SK-N-SH (cell line): Measurements from ENCODE around the gene RPP14. TPM values are rescaled to one million over a fixed set of nuclear protein-coding genes. Genes with fewer than 3 reads are reported as not detected.

Experiments
- CTCF ChIA-PET: fragments of 300-600, 350-600 bp; formaldehyde crosslinking; extraction: SDS; loops from one replicate; lab custom pipeline; 2021; lab: Yijun Ruan, JAX
- POLR2A ChIA-PET: fragments of 350-600 bp; sonication (Branson Sonifier 250); formaldehyde crosslinking; extraction: SDS; loops from one replicate; lab custom pipeline; 2020; ENCODE audit warnings: antibody characterized with exemption, inconsistent platforms; lab: Yijun Ruan, JAX
- DNase-seq: peaks from one replicate; pipeline ENCODE4 v3.0.0; 2012
- H2AFZ ChIP-seq: fragments of 200-600 bp; sonication (generic); 2 replicates; pipeline ENCODE4 v1.8.1; 2016; ENCODE audit warnings: antibody characterized with exemption, mild to moderate bottlenecking, low read depth
- H3F3A ChIP-seq: fragments of 200-600 bp; sonication (generic); replicated peaks from 2 replicates; pipeline ENCODE3; 2016; ENCODE audit warnings: antibody characterized with exemption, mild to moderate bottlenecking; ENCODE audit not compliant: insufficient read depth
- H3K27ac ChIP-seq, 2 experiments: fragments of 200-500 bp in 1 of 2; fragments of 200-600 bp in 1 of 2; sonication (Bioruptor generic) in 1 of 2; sonication (generic), shearing (Covaris generic) in 1 of 2; 2 replicates each; pipeline versions ENCODE4 v1.5.1 to v1.6.1; 2014 to 2016; ENCODE audit warnings: low read depth in 2 of 2, inconsistent platforms in 1 of 2, low read length in 1 of 2, mild to moderate bottlenecking in 1 of 2, mixed read lengths in 1 of 2
- H3K27me3 ChIP-seq: fragments of 200-600 bp; sonication (generic), shearing (Covaris generic); 2 replicates; pipeline ENCODE4 v1.6.1; 2016; ENCODE audit warnings: mixed run types; ENCODE audit not compliant: insufficient read depth
- H3K36me3 ChIP-seq, 2 experiments: fragments of 200-500 bp in 1 of 2; fragments of 200-600 bp in 1 of 2; sonication (Bioruptor generic) in 1 of 2; sonication (generic) in 1 of 2; replicated peaks in 1 of 2; 2 replicates each; pipeline versions ENCODE3 to v1.5.1; 2014 to 2016; ENCODE audit warnings: low read length in 1 of 2, mild to moderate bottlenecking in 1 of 2; ENCODE audit not compliant: insufficient read depth in 2 of 2, control insufficient read depth in 1 of 2
- H3K4me1 ChIP-seq, 2 experiments: fragments of 200-500 bp in 1 of 2; fragments of 200-600 bp in 1 of 2; sonication (Bioruptor generic) in 1 of 2; sonication (generic), shearing (Covaris generic) in 1 of 2; 2 replicates each; pipeline versions ENCODE4 v1.5.1 to v1.6.1; 2014 to 2016; ENCODE audit warnings: low read depth in 1 of 2, low read length in 1 of 2, mixed run types in 1 of 2; ENCODE audit not compliant: insufficient read depth in 2 of 2, control insufficient read depth in 1 of 2
- H3K4me2 ChIP-seq: fragments of 200-600 bp; sonication (generic), shearing (Covaris generic); 2 replicates; pipeline ENCODE4 v1.6.1; 2017; ENCODE audit warnings: mixed run types
- H3K4me3 ChIP-seq, 2 experiments: fragments of 200-500 bp in 1 of 2; fragments of 200-600 bp in 1 of 2; sonication (Bioruptor generic) in 1 of 2; sonication (generic), shearing (Covaris generic) in 1 of 2; 2 replicates each; pipeline versions ENCODE4 v1.5.1 to v1.8.1; 2014 to 2016; ENCODE audit warnings: low read depth in 2 of 2, inconsistent platforms in 1 of 2, low read length in 1 of 2, mild to moderate bottlenecking in 1 of 2, mixed read lengths in 1 of 2, moderate library complexity in 1 of 2
- H3K79me2 ChIP-seq: fragments of 200-600 bp; sonication (generic); 2 replicates; pipeline ENCODE4 v1.8.1; 2017; ENCODE audit warnings: mild to moderate bottlenecking; ENCODE audit not compliant: insufficient read depth
- H3K9ac ChIP-seq: fragments of 200-600 bp; sonication (generic); 2 replicates; pipeline ENCODE4 v1.6.1; 2017; ENCODE audit warnings: mixed run types
- H3K9me2 ChIP-seq: fragments of 200-600 bp; sonication (generic); 2 replicates; pipeline ENCODE4 v1.6.1; 2017; ENCODE audit warnings: mixed run types
- H3K9me3 ChIP-seq: fragments of 200-600 bp; sonication (generic); 2 replicates; pipeline ENCODE4 v1.6.1; 2017; ENCODE audit warnings: mixed run types, mild to moderate bottlenecking, moderate library complexity
- H4K20me1 ChIP-seq: fragments of 200-600 bp; sonication (generic); 2 replicates; pipeline ENCODE4 v1.6.1; 2017; ENCODE audit warnings: mild to moderate bottlenecking, mixed run types; ENCODE audit not compliant: insufficient read depth
- CTCF ChIP-seq: fragments of 200-600 bp; sonication (generic); IDR thresholded peaks from 2 replicates; pipeline ENCODE4 v1.6.1; 2017; ENCODE audit warnings: antibody characterized with exemption, mild to moderate bottlenecking, moderate library complexity
- FOSL2 ChIP-seq: IDR thresholded peaks from 2 replicates; pipeline ENCODE4 v1.4.0; 2012; ENCODE audit warnings: low read depth, mild to moderate bottlenecking, moderate library complexity, borderline replicate concordance
- FOXJ3 ChIP-seq: sonication (generic); formaldehyde crosslinking; IDR thresholded peaks from 2 replicates; pipeline ENCODE4 v1.5.1; 2020; ENCODE audit warnings: mild to moderate bottlenecking, missing genetic modification reagents
- FOXM1 ChIP-seq: IDR thresholded peaks from 2 replicates; pipeline ENCODE4 v1.4.0; 2012; ENCODE audit warnings: low read depth, mild to moderate bottlenecking
- GATA2 ChIP-seq: sonication (generic); formaldehyde crosslinking; IDR thresholded peaks from 2 replicates; pipeline ENCODE4 v1.5.0; 2020; ENCODE audit warnings: mild to moderate bottlenecking, missing genetic modification reagents
- MEF2A ChIP-seq: IDR thresholded peaks from 2 replicates; pipeline ENCODE4 v1.4.0; 2012; ENCODE audit warnings: low read depth, borderline replicate concordance
- RXRA ChIP-seq: IDR thresholded peaks from 2 replicates; pipeline ENCODE4 v1.4.0; 2012; ENCODE audit warnings: low read depth, mild to moderate bottlenecking, borderline replicate concordance
- SIN3A ChIP-seq: IDR thresholded peaks from 2 replicates; pipeline ENCODE4 v1.6.1; 2012; ENCODE audit warnings: low read depth, mild to moderate bottlenecking, low read length, moderate library complexity, borderline replicate concordance
- TCF12 ChIP-seq: IDR thresholded peaks from 2 replicates; pipeline ENCODE4 v1.4.0; 2012
- TEAD4 ChIP-seq: IDR thresholded peaks from 2 replicates; pipeline ENCODE4 v1.4.0; 2012; ENCODE audit warnings: mild to moderate bottlenecking, borderline replicate concordance; ENCODE audit not compliant: insufficient read depth
- ZBTB33 ChIP-seq: IDR thresholded peaks from 2 replicates; pipeline ENCODE4 v1.4.0; 2012; ENCODE audit warnings: low read depth, borderline replicate concordance
- WGBS: methylation state at CpG from one replicate; pipeline ENCODE4 v1.1.6; 2017; ENCODE audit warnings: low lambda C conversion rate; 5-methylcytosine and 5-hydroxymethylcytosine counted together
- polyA plus RNA-seq, 3 experiments: library from polyadenylated mRNA; depleted of rRNA; stranded (reverse); fragments of >200 nt; gene quantifications; 2 replicates each; pipeline ENCODE4 v1.2.3, GENCODE V29; 2012
- TF ChIP-seq, protein P1 (sequence below): IDR thresholded peaks from 2 replicates; pipeline ENCODE4 v1.6.1; 2012; ENCODE audit warnings: mild to moderate bottlenecking, low read depth, low read length, moderate library complexity
- TF ChIP-seq, protein P2 (sequence below): fragments of 150-350 bp; IDR thresholded peaks from 2 replicates; pipeline ENCODE4 v1.6.1; 2017; ENCODE audit warnings: antibody characterized with exemption, low read length, low read depth, borderline replicate concordance
- TF ChIP-seq, protein P3 (sequence below): IDR thresholded peaks from 2 replicates; pipeline ENCODE4 v1.4.0; 2012; ENCODE audit warnings: low read depth, borderline replicate concordance

Gene RPP14
- polyA plus RNA-seq, 1 of the 3 experiments (the other 2 are of a cell fraction), result 8.3 TPM

DNA sequence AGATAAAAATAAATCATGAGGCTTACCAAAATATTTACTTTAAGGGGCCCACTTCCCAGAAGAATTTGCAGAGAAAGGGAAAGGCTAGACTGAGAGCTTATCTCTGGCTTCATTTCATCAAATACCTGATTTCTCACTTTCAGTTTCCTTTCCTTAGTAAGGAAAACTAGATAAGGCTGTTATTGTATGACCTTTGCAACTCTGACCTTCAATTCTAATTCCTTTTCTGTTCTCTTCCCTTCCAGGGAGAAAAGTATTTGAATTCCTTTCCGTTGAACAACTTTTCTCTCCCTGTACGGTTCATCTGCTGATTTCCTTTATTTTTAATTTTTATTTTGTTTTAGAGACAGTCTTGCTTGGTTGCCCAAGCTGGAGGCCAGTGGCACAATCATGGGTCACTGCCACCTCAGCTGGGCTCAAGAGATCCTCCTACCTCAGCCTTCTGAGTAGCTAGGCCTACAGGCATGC is 19.5 kb downstream of the RPP14 start:
- H3K9me3 ChIP-seq, result no peaks in the 10 kb centered on the region
- DNase-seq, result no peak
- H3K4me2 ChIP-seq, result 0 out of 2 replicates have a peak overlapping the region, but pooled peaks have one; percentile 8
- no peaks in the 10 kb centered on the region for H4K20me1 ChIP-seq
- ChIA-PET CTCF (interaction anchor here (1.7 to 3.5 kb wide), 3 partner anchors 19 to 305 kb away, joined by 7 to 17 read pairs (median 7); partner anchors contain the start of genes HTD2 and RPP14), POLR2A (interaction anchor here (1.1 kb wide), 1 partner anchor 19 kb away, joined by 3 read pairs; the partner anchor contains the start of genes HTD2 and RPP14)
- TF ChIP-seq, protein P1, sequence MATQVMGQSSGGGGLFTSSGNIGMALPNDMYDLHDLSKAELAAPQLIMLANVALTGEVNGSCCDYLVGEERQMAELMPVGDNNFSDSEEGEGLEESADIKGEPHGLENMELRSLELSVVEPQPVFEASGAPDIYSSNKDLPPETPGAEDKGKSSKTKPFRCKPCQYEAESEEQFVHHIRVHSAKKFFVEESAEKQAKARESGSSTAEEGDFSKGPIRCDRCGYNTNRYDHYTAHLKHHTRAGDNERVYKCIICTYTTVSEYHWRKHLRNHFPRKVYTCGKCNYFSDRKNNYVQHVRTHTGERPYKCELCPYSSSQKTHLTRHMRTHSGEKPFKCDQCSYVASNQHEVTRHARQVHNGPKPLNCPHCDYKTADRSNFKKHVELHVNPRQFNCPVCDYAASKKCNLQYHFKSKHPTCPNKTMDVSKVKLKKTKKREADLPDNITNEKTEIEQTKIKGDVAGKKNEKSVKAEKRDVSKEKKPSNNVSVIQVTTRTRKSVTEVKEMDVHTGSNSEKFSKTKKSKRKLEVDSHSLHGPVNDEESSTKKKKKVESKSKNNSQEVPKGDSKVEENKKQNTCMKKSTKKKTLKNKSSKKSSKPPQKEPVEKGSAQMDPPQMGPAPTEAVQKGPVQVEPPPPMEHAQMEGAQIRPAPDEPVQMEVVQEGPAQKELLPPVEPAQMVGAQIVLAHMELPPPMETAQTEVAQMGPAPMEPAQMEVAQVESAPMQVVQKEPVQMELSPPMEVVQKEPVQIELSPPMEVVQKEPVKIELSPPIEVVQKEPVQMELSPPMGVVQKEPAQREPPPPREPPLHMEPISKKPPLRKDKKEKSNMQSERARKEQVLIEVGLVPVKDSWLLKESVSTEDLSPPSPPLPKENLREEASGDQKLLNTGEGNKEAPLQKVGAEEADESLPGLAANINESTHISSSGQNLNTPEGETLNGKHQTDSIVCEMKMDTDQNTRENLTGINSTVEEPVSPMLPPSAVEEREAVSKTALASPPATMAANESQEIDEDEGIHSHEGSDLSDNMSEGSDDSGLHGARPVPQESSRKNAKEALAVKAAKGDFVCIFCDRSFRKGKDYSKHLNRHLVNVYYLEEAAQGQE, result no peak
- H2AFZ ChIP-seq, result 0 out of 2 replicates have a peak overlapping the region, but pooled peaks have one; percentile 39
- no peak overlapping the region for H3K27ac ChIP-seq
- WGBS, result 77% methylated on average over 2 of the region's 2 CpGs
- peaks cover 0 to 8% of the 10 kb centered on the region in 2 experiments; a peak in 1 of 4 replicates for H3K4me1 ChIP-seq
- H3K79me2 ChIP-seq, result no peaks in the 10 kb centered on the region
- H3K9me2 ChIP-seq, result no peaks in the 10 kb centered on the region
- H3K36me3 ChIP-seq, result no peaks in the 10 kb centered on the region
- H3F3A ChIP-seq, result peaks cover 11% of the 10 kb centered on the region
- no peak overlapping the region for H3K9ac ChIP-seq
- no peak overlapping the region for H3K4me3 ChIP-seq
- H3K27me3 ChIP-seq, result no peaks in the 10 kb centered on the region

DNA sequence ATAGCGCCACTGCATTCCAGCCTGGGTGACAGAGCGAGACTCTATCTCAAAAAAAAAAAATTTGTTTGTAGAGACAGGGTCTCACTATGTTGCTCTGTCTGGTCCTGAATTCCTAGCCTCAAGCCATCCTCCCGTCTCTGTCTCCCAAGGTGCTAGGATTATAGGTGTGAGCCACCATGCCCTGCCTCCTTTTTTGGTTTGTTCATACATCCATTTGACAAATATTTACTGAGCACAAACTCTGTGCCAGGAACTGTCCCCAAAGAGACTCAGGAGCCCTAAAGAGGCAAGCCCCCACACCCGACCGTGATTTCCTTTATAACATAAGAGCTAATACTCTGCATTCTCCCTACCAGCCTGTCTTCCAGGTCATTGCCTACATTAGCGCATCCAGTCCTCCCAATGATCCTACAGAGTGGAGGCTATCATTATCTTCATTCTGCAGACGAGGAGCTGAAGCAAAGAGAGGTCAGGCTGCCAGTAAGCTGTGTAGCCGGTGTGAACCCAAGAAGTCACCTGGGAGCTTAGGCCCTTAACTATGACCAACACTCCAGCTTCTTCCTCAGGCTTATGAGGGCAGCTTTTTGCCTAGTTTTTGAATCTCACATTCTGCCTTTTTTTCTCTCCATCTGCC is 20.3 kb downstream of the RPP14 start:
- Histone ChIP-seq H3K9me2 (no peaks in the 10 kb centered on the region), H2AFZ (no peak overlapping the region), H3K4me1 (peaks cover 0 to 8% of the 10 kb centered on the region in 2 experiments; a peak in 1 of 4 replicates), H3K9ac (no peak overlapping the region), H3K27me3 (no peaks in the 10 kb centered on the region), H4K20me1 (no peaks in the 10 kb centered on the region), H3K4me3 (no peak overlapping the region), H3K4me2 (no peak overlapping the region), H3K9me3 (no peaks in the 10 kb centered on the region), H3K27ac (no peak overlapping the region), H3F3A (peaks cover 12% of the 10 kb centered on the region), H3K79me2 (no peaks in the 10 kb centered on the region), H3K36me3 (no peaks in the 10 kb centered on the region)
- WGBS, result 89% methylated on average over 8 of the region's 8 CpGs
- ChIA-PET CTCF (interaction anchor here (1.7 to 3.5 kb wide), 2 partner anchors 19 to 89 kb away, joined by 7 to 17 read pairs; partner anchors contain the start of genes HTD2 and RPP14), POLR2A (no interaction called here)
- DNase-seq, result no peak
- TF ChIP-seq, protein P2, sequence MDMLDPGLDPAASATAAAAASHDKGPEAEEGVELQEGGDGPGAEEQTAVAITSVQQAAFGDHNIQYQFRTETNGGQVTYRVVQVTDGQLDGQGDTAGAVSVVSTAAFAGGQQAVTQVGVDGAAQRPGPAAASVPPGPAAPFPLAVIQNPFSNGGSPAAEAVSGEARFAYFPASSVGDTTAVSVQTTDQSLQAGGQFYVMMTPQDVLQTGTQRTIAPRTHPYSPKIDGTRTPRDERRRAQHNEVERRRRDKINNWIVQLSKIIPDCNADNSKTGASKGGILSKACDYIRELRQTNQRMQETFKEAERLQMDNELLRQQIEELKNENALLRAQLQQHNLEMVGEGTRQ, result no peak
- TF ChIP-seq CTCF (no peak), MEF2A (no peak), FOXM1 (no peak), SIN3A (no peak), GATA2 (no peak), FOSL2 (no peak), FOXJ3 (CRISPR knock-in tag) (no peak), TCF12 (no peak), ZBTB33 (no peak), RXRA (no peak), TEAD4 (no peak)
- TF ChIP-seq, protein P3, sequence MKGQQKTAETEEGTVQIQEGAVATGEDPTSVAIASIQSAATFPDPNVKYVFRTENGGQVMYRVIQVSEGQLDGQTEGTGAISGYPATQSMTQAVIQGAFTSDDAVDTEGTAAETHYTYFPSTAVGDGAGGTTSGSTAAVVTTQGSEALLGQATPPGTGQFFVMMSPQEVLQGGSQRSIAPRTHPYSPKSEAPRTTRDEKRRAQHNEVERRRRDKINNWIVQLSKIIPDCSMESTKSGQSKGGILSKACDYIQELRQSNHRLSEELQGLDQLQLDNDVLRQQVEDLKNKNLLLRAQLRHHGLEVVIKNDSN, result no peak
